ENCODE results near the gene FRMPD3.

Gene FRMPD3

DNA sequence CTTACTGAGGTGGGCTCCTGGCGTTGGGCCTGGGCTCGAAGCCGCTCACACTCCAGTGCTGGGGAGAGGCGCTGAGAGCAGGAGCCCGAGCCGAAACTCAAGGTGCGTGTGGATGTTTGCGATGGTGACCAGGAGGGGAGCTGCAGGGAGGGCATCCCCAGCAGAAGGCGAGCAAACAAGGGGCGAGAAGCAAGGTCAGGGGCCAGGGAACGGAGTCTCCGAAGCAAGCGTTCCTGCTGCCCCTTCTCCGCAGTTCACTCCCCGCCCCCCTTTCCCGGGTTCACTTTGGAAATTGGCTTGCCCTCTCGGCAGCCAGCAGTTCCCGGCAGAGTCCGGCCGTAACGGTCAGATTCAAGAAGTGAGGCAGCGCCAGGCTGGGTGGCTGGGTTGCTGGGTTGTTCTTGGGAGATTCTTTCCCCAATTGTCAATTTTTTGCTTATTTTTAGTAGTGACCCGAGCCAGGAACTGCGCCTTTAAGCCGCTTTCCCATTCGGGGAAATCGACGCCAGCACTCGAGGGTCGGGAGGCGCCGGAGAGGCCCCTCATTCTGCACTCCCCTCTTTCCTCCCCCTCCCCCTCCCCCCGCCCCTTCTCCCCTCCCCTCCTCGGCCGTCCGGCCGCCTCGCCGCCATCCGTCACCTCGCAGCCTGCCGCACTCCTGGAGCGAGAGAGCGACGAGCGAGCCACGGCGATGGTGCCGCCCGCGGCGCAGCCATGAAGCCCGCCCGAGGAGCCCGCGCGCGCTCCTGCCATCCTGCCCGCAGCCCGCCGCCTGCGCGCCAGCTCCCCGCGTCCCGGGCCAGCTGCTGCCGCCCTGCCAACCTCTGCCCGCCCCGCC, at the start of gene FRMPD3:
TSS of gene FRMPD3 (plus strand) at position 655 of the 838 bp plus-strand sequence. CDS start 76,937 bp downstream, outside the sequence.
- peak within 1 kb of the TSS; percentile 50 to 60 for H3K4me3 ChIP-seq (ENCODE audit: low read length in 2 of 2)
- no peaks in the 10 kb centered on the region for H3K36me3 ChIP-seq (ENCODE audit: control insufficient read depth in 2 of 2, insufficient read depth in 2 of 2, low read length in 2 of 2)
- H3K4me1 ChIP-seq (ENCODE audit: control insufficient read depth in 2 of 2, insufficient read depth in 2 of 2, low read length in 2 of 2), result no peaks in the 10 kb centered on the region
- H3K27me3 ChIP-seq (ENCODE audit: control insufficient read depth in 2 of 2, insufficient read depth in 2 of 2, low read length in 2 of 2), result peaks cover 9 to 38% of the 10 kb centered on the region in 2 donors
- H3K27ac ChIP-seq (ENCODE audit: low read depth in 2 of 2, low read length in 2 of 2), result no peak within 1 kb of the TSS
- no peaks in the 10 kb centered on the region for H3K9me3 ChIP-seq (ENCODE audit: control insufficient read depth in 2 of 2, low read length in 2 of 2)
- H3K9ac ChIP-seq (ENCODE audit: low read depth in 1 of 2, low read length in 2 of 2), result no peak within 1 kb of the TSS

DNA sequence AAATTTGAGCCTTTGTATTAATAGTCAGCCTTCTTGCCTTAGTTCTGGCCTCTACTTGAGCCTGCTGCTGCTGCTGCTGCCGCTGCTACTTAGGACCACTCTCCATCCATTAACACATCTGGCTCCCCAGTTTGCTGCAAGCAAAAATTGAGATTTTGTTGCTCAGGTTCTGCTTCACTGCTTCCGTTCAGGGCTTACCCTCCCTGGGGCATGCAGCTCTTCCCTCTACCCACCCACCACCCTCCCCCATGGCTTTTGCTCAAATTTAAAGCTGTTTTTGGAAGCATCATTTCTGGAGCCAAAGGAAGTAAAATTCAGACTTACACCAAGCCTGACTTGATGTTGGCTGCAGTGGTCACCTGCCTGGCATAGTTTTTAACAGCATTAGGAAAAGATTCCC, 28.9 kb upstream of the FRMPD3 start:
- Histone ChIP-seq H3K27me3 (ENCODE audit: control insufficient read depth in 2 of 2, insufficient read depth in 2 of 2, low read length in 2 of 2) (peaks cover 0 to 7% of the 10 kb centered on the region in 2 donors), H3K9ac (ENCODE audit: low read depth in 1 of 2, low read length in 2 of 2) (no peak overlapping the region), H3K9me3 (ENCODE audit: control insufficient read depth in 2 of 2, low read length in 2 of 2) (no peaks in the 10 kb centered on the region), H3K36me3 (ENCODE audit: control insufficient read depth in 2 of 2, insufficient read depth in 2 of 2, low read length in 2 of 2) (no peaks in the 10 kb centered on the region), H3K27ac (ENCODE audit: low read depth in 2 of 2, low read length in 2 of 2) (no peak overlapping the region), H3K4me3 (ENCODE audit: low read length in 2 of 2) (no peak overlapping the region), H3K4me1 (ENCODE audit: control insufficient read depth in 2 of 2, insufficient read depth in 2 of 2, low read length in 2 of 2) (no peaks in the 10 kb centered on the region)

DNA sequence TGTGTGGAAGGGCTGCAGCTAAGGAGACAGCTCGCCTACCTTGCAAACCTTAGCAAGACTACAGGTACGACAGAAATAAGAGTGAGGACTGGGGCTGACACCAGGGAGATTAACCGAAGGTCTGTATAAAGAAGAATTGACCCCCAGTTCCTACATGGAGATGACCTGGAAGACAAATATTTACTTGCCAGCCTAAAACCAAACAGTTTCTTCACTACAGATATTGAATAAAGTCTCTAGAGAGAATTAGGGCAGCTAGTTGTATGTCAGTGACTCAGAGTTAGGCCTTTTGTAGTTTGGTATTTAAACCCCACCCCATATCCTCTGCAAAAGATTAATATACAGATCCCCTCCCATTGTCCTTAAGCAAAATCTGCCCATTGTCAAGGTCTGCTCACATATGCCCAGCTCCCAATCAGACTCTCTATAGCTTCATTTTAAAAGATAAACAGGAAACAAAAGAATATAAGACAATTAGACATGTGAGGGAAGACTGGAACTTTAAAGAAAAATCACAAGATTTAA, 28.1 kb upstream of the FRMPD3 start:
- Histone ChIP-seq H3K4me1 (ENCODE audit: control insufficient read depth in 2 of 2, insufficient read depth in 2 of 2, low read length in 2 of 2) (no peaks in the 10 kb centered on the region), H3K9me3 (ENCODE audit: control insufficient read depth in 2 of 2, low read length in 2 of 2) (no peaks in the 10 kb centered on the region), H3K4me3 (ENCODE audit: low read length in 2 of 2) (no peak overlapping the region), H3K36me3 (ENCODE audit: control insufficient read depth in 2 of 2, insufficient read depth in 2 of 2, low read length in 2 of 2) (no peaks in the 10 kb centered on the region), H3K9ac (ENCODE audit: low read depth in 1 of 2, low read length in 2 of 2) (no peak overlapping the region), H3K27me3 (ENCODE audit: control insufficient read depth in 2 of 2, insufficient read depth in 2 of 2, low read length in 2 of 2) (peaks cover 0 to 5% of the 10 kb centered on the region in 2 donors), H3K27ac (ENCODE audit: low read depth in 2 of 2, low read length in 2 of 2) (no peak overlapping the region)

DNA sequence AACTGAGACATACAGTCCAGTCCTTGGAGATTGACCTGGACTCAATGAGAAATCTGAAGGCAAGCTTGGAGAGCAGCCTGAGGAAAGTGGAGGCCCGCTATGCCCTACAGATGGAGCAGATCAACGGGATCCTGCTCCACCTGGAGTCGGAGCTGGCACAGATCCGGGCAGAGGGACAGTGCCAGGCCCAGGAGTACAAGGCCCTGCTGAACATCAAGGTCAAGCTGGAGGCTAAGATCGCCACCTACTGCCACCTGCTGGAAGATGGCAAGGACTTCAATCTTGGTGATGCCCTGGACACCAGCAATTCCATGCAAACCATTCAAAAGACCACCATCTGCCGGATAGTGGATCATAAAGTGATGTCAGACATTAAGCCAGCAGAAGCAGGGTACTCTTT, 20.4 kb upstream of the FRMPD3 start:
- H3K36me3 ChIP-seq (ENCODE audit: control insufficient read depth in 2 of 2, insufficient read depth in 2 of 2, low read length in 2 of 2), result no peaks in the 10 kb centered on the region
- no peaks in the 10 kb centered on the region for H3K27me3 ChIP-seq (ENCODE audit: control insufficient read depth in 2 of 2, insufficient read depth in 2 of 2, low read length in 2 of 2)
- no peak overlapping the region for H3K9ac ChIP-seq (ENCODE audit: low read depth in 1 of 2, low read length in 2 of 2)
- H3K4me1 ChIP-seq (ENCODE audit: control insufficient read depth in 2 of 2, insufficient read depth in 2 of 2, low read length in 2 of 2), result no peaks in the 10 kb centered on the region
- H3K4me3 ChIP-seq (ENCODE audit: low read length in 2 of 2), result no peak overlapping the region
- H3K9me3 ChIP-seq (ENCODE audit: control insufficient read depth in 2 of 2, low read length in 2 of 2), result no peaks in the 10 kb centered on the region
- no peak overlapping the region for H3K27ac ChIP-seq (ENCODE audit: low read depth in 2 of 2, low read length in 2 of 2)

DNA sequence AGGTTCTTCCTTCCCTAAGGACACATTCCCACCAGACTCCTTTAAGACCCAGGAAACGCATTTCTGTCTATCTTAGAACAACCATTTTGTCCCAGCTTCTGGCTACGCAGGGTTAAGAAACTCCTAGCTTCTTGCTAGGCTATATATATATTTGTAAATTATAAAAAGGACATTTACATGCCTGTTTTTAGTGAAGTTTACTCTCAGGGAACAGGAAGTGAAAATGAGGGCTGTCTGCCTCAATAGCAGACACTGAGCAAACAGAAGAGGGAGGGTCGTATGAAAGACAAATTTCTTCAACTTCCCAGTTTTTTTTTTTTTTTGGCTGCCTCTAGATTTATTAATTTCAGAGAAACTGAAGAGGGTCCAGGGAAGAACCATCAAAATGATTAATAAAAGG, 9.3 kb upstream of the FRMPD3 start:
- Histone ChIP-seq H3K36me3 (ENCODE audit: control insufficient read depth in 2 of 2, insufficient read depth in 2 of 2, low read length in 2 of 2) (no peaks in the 10 kb centered on the region), H3K9ac (ENCODE audit: low read depth in 1 of 2, low read length in 2 of 2) (no peak overlapping the region), H3K4me1 (ENCODE audit: control insufficient read depth in 2 of 2, insufficient read depth in 2 of 2, low read length in 2 of 2) (peaks cover 5 to 9% of the 10 kb centered on the region in 2 donors), H3K27me3 (ENCODE audit: control insufficient read depth in 2 of 2, insufficient read depth in 2 of 2, low read length in 2 of 2) (no peaks in the 10 kb centered on the region), H3K27ac (ENCODE audit: low read depth in 2 of 2, low read length in 2 of 2) (no peak overlapping the region), H3K9me3 (ENCODE audit: control insufficient read depth in 2 of 2, low read length in 2 of 2) (no peaks in the 10 kb centered on the region), H3K4me3 (ENCODE audit: low read length in 2 of 2) (no peak overlapping the region)

DNA sequence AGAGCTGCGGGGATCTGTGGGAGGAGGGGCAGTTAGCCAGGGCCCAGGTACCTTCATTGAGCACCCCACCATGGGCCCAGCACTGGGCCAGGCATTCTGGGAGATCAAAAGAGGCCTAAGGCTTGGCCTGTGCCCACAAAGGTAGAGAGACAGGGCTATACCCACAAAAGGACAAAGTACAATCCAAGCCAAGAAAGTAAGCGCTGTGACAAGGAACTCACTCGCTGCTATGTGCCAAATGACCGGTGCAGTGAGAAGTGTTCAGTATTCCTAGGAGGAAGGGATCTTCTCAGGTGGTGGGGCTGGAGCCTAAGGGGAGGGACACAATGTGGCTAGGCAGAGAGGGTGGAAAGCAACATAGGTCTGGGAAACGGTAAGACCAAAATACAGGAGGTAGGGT, 8.8 kb upstream of the FRMPD3 start:
- peaks cover 5 to 9% of the 10 kb centered on the region in 2 donors for H3K4me1 ChIP-seq (ENCODE audit: control insufficient read depth in 2 of 2, insufficient read depth in 2 of 2, low read length in 2 of 2)

DNA sequence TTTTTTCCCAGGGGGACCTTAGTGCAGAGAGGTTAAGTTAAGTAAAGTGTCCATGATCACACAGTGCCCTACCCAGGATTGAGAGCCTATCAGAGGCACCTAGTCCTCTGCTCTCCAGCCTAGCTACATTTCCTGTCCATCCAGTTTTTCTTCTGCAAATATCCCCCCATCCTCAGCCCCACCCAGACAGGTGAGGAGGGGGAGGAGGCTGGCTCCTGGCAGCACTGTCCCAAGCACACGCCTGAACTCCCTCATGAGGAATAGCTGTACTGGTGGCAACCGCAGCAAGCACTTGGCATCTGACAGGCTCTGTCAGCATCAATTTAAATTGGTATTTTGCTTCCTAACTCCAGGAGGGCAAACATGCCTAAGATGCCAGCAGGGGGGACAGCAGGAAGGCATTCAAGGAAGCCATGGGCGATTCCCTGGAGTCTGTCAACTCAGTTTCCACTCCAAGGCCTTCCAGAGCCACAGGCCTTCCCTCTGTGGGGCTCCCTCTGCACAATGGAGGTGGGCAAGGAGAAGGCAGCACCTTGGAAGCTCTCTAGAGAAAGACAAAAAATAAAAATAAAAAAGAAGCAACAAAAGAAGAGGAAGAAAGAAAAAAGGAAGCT, 6.4 kb upstream of the FRMPD3 start:
- no peak overlapping the region for H3K4me3 ChIP-seq (ENCODE audit: low read length in 2 of 2)
- H3K36me3 ChIP-seq (ENCODE audit: control insufficient read depth in 2 of 2, insufficient read depth in 2 of 2, low read length in 2 of 2), result no peaks in the 10 kb centered on the region
- H3K4me1 ChIP-seq (ENCODE audit: control insufficient read depth in 2 of 2, insufficient read depth in 2 of 2, low read length in 2 of 2), result peaks cover 5 to 9% of the 10 kb centered on the region in 2 donors
- H3K27ac ChIP-seq (ENCODE audit: low read depth in 2 of 2, low read length in 2 of 2), result no peak overlapping the region
- no peak overlapping the region for H3K9ac ChIP-seq (ENCODE audit: low read depth in 1 of 2, low read length in 2 of 2)
- peaks cover 0 to 6% of the 10 kb centered on the region in 2 donors for H3K27me3 ChIP-seq (ENCODE audit: control insufficient read depth in 2 of 2, insufficient read depth in 2 of 2, low read length in 2 of 2)
- H3K9me3 ChIP-seq (ENCODE audit: control insufficient read depth in 2 of 2, low read length in 2 of 2), result no peaks in the 10 kb centered on the region

More for the DNA sequence above, 8.8 kb upstream of the FRMPD3 start:
- no peaks in the 10 kb centered on the region for H3K27me3 ChIP-seq (ENCODE audit: control insufficient read depth in 2 of 2, insufficient read depth in 2 of 2, low read length in 2 of 2)
- no peaks in the 10 kb centered on the region for H3K36me3 ChIP-seq (ENCODE audit: control insufficient read depth in 2 of 2, insufficient read depth in 2 of 2, low read length in 2 of 2)
- no peaks in the 10 kb centered on the region for H3K9me3 ChIP-seq (ENCODE audit: control insufficient read depth in 2 of 2, low read length in 2 of 2)
- no peak overlapping the region for H3K9ac ChIP-seq (ENCODE audit: low read depth in 1 of 2, low read length in 2 of 2)
- H3K4me3 ChIP-seq (ENCODE audit: low read length in 2 of 2), result no peak overlapping the region
- peak overlapping the region in 1 of 2 donors; percentile 39 for H3K27ac ChIP-seq (ENCODE audit: low read depth in 2 of 2, low read length in 2 of 2)

DNA sequence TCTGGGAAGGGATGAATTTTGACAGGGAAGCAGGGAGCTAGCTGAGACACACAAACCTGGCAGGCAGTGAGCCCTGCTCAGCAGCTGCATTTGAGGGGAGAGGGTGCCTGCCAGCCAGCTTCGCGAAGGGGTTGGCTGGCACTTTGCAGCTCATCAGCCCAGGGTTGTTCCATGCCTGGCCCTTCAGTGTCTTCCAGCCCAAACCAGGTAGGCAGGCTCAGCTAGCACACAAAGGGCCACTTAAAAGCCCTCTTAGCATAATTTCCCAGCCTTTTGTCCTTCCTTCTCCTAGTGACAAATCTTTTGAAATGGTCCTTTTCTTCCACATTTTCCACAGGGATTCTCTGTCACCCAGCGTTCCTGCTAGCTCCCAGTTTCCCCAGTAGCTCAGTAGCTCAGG, 4.3 kb upstream of the FRMPD3 start:
- Histone ChIP-seq H3K27ac (ENCODE audit: low read depth in 2 of 2, low read length in 2 of 2) (no peak overlapping the region), H3K9me3 (ENCODE audit: control insufficient read depth in 2 of 2, low read length in 2 of 2) (no peaks in the 10 kb centered on the region), H3K4me1 (ENCODE audit: control insufficient read depth in 2 of 2, insufficient read depth in 2 of 2, low read length in 2 of 2) (peaks cover 5 to 9% of the 10 kb centered on the region in 2 donors), H3K4me3 (ENCODE audit: low read length in 2 of 2) (no peak overlapping the region), H3K9ac (ENCODE audit: low read depth in 1 of 2, low read length in 2 of 2) (no peak overlapping the region), H3K36me3 (ENCODE audit: control insufficient read depth in 2 of 2, insufficient read depth in 2 of 2, low read length in 2 of 2) (no peaks in the 10 kb centered on the region), H3K27me3 (ENCODE audit: control insufficient read depth in 2 of 2, insufficient read depth in 2 of 2, low read length in 2 of 2) (peaks cover 0 to 17% of the 10 kb centered on the region in 2 donors)

DNA sequence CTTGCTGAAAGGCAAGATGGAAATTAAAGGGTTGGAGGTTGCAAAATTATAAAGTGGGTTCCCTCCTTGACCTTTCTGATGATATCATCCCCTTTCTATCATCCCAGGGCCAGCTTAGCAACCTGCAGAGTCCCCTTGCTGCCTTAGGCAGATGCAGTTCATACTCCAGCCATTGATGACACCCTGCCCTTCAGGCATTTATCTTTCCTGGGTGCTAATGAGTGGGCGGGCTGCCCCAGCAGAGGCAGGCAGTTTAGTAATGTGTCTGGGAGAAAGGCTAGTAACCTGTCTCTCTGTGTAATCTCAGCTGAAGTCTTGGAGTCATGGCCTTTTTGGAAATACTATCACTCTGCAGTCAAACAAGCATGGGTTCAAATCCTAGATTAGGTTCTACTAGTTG, 3.8 kb upstream of the FRMPD3 start:
- Histone ChIP-seq H3K9ac (ENCODE audit: low read depth in 1 of 2, low read length in 2 of 2) (no peak overlapping the region), H3K27ac (ENCODE audit: low read depth in 2 of 2, low read length in 2 of 2) (no peak overlapping the region), H3K9me3 (ENCODE audit: control insufficient read depth in 2 of 2, low read length in 2 of 2) (no peaks in the 10 kb centered on the region), H3K4me1 (ENCODE audit: control insufficient read depth in 2 of 2, insufficient read depth in 2 of 2, low read length in 2 of 2) (peaks cover 5 to 9% of the 10 kb centered on the region in 2 donors), H3K4me3 (ENCODE audit: low read length in 2 of 2) (no peak overlapping the region), H3K27me3 (ENCODE audit: control insufficient read depth in 2 of 2, insufficient read depth in 2 of 2, low read length in 2 of 2) (peaks cover 3 to 21% of the 10 kb centered on the region in 2 donors), H3K36me3 (ENCODE audit: control insufficient read depth in 2 of 2, insufficient read depth in 2 of 2, low read length in 2 of 2) (no peaks in the 10 kb centered on the region)

DNA sequence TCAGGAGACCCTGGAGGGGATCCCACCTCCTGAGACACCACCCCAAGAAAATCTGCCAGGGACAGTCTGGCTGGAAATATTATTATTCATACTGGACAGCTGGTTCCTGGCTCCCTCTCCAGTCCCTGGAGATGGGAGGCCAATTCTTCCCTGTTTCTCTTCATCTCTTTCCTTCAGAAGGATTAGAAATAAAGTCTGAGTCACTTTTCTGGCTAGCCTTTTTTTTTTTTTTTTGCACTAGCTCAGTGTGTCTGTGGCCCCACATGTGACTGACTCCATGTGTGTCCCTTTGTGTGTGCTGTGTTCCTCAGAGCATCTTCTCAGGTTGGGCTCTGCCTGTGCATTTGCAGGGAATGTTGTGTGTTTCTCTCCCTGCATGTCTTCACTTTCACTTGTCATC, 1.8 kb upstream of the FRMPD3 start:
- Histone ChIP-seq H3K4me1 (ENCODE audit: control insufficient read depth in 2 of 2, insufficient read depth in 2 of 2, low read length in 2 of 2) (no peaks in the 10 kb centered on the region), H3K36me3 (ENCODE audit: control insufficient read depth in 2 of 2, insufficient read depth in 2 of 2, low read length in 2 of 2) (no peaks in the 10 kb centered on the region), H3K9ac (ENCODE audit: low read depth in 1 of 2, low read length in 2 of 2) (no peak overlapping the region), H3K27me3 (ENCODE audit: control insufficient read depth in 2 of 2, insufficient read depth in 2 of 2, low read length in 2 of 2) (peaks cover 5 to 28% of the 10 kb centered on the region in 2 donors), H3K9me3 (ENCODE audit: control insufficient read depth in 2 of 2, low read length in 2 of 2) (no peaks in the 10 kb centered on the region), H3K27ac (ENCODE audit: low read depth in 2 of 2, low read length in 2 of 2) (no peak overlapping the region), H3K4me3 (ENCODE audit: low read length in 2 of 2) (no peak overlapping the region)

Measured in mucosa of rectum (tissue), 2 donors.